Measurements from ENCODE around the gene BHLHA15.
"Not testable (repeated sequence)": the region's sequence is repeated elsewhere in the genome, so short reads cannot be mapped to it uniquely, and the experiment has no call there.

BHLHA15 gene

DNA sequence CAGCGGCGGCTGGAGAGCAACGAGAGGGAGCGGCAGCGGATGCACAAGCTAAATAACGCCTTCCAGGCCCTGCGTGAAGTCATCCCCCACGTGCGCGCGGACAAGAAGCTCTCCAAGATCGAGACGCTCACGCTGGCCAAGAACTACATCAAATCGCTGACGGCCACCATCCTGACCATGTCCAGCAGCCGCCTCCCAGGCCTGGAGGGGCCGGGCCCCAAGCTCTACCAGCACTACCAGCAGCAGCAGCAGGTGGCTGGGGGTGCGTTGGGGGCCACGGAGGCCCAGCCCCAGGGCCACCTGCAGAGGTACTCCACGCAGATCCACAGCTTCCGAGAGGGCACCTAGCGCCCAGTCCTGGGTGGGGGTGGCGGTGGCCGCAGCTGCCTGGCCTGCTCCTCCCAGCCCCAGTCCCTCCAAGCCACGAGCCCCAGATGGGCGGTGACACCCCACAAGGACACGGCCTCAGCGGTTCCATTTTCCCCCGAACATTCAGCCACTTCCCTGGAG, 1.3 kb downstream of the BHLHA15 start:
- Histone ChIP-seq H3K9me3 (ENCODE audit: control insufficient read depth, insufficient read depth, low read length) (no peaks in the 10 kb centered on the region), H3K4me3 (ENCODE audit: low read depth, low read length) (no peak overlapping the region), H3K9ac (ENCODE audit: low read depth, low read length) (no peak overlapping the region), H3K27me3 (ENCODE audit: control insufficient read depth, insufficient read depth, low read length) (no peaks in the 10 kb centered on the region), H3K36me3 (ENCODE audit: control insufficient read depth, insufficient read depth, low read length) (0 out of 2 replicates have a peak, but pooled peaks cover 3% of the 10 kb centered on the region), H3K27ac (ENCODE audit: low read depth, low read length) (no peak overlapping the region), H3K4me1 (ENCODE audit: control insufficient read depth, insufficient read depth, low read length) (no peaks in the 10 kb centered on the region)

DNA sequence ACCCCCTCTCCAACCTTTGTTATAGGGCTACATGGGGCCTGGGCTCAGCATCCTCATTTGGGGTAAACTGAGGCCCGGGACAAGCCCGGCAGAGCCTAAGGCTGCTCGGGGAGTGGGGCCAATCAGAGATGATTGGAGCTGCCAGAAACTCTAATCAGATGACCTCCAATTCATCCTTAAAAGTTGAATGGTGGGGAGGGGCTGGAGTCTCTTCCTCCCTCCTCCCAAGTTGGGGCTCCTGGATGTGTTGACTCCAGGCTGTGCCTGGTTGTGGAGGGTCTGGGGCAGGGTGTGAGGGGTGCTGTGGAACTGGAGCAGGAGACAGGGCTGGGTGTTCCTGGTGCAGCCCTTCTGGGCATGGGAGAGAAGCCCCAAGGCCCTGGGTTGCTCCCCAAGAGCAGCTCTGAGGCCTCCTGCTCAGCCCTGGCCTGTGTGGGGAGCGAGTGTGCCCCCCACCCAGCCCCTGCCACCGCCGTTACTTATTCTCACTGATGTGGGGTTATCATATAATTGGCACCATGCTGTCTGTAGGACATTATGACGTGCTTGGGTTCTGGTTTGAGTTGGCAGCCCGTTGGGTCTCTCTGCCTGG, 2.2 kb downstream of the BHLHA15 start:
- Histone ChIP-seq H3K36me3 (ENCODE audit: control insufficient read depth, insufficient read depth, low read length) (no peaks in the 10 kb centered on the region), H3K4me1 (ENCODE audit: control insufficient read depth, insufficient read depth, low read length) (no peaks in the 10 kb centered on the region), H3K9me3 (ENCODE audit: control insufficient read depth, insufficient read depth, low read length) (no peaks in the 10 kb centered on the region), H3K9ac (ENCODE audit: low read depth, low read length) (no peak overlapping the region), H3K27me3 (ENCODE audit: control insufficient read depth, insufficient read depth, low read length) (no peaks in the 10 kb centered on the region), H3K4me3 (ENCODE audit: low read depth, low read length) (no peak overlapping the region), H3K27ac (ENCODE audit: low read depth, low read length) (no peak overlapping the region)

DNA sequence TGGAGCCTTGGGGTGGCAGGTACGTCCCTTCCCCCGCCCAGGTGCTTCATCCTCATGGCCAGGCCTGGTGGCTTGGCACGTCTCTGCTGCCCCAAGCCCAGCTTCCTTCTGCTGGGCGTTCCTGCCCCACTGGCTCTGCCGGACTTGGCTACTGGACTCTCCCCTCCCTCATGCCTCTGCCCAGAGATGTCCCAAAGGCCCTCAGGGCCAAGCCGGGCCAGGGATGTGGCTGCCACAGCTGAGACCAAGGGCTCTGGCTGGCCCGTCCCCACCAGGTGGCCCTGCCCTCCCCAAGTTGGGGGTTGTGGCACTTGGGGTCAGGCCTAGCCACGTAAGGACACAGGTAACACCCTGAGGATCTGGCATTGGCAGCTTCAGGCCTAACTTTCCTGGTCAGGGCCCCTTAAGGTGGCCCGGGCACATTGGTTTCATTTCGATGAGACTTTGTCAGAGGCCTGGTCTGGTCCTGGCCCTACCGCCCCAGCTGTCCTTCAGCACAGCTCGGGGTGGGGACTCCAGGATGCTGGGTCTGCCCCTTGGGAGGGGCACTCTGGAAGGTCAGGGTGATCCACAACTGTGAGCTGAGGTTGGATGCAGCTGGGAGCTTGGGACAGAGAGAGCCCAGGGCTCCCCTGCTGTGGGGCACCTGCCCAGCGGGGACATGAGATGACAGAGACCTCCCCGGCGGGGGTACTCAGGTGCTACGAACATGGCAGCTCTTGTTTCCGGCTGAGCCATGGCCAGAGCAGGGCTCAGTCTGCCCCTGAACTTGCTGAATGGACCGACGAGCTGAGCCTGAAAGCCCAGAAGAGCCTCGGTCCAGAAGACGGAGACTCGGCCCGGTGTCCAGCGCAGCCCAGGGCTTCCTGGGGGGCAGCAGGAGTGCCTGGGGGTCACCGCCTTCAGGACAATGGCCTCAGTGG, 2.9 kb downstream of the BHLHA15 start:
- H3K4me1 ChIP-seq (ENCODE audit: control insufficient read depth, insufficient read depth, low read length) = no peaks in the 10 kb centered on the region
- H3K27me3 ChIP-seq (ENCODE audit: control insufficient read depth, insufficient read depth, low read length) = no peaks in the 10 kb centered on the region
- no peaks in the 10 kb centered on the region for H3K9me3 ChIP-seq (ENCODE audit: control insufficient read depth, insufficient read depth, low read length)
- H3K9ac ChIP-seq (ENCODE audit: low read depth, low read length) = no peak overlapping the region
- H3K27ac ChIP-seq (ENCODE audit: low read depth, low read length) = no peak overlapping the region
- H3K4me3 ChIP-seq (ENCODE audit: low read depth, low read length) = no peak overlapping the region
- H3K36me3 ChIP-seq (ENCODE audit: control insufficient read depth, insufficient read depth, low read length) = no peaks in the 10 kb centered on the region

DNA sequence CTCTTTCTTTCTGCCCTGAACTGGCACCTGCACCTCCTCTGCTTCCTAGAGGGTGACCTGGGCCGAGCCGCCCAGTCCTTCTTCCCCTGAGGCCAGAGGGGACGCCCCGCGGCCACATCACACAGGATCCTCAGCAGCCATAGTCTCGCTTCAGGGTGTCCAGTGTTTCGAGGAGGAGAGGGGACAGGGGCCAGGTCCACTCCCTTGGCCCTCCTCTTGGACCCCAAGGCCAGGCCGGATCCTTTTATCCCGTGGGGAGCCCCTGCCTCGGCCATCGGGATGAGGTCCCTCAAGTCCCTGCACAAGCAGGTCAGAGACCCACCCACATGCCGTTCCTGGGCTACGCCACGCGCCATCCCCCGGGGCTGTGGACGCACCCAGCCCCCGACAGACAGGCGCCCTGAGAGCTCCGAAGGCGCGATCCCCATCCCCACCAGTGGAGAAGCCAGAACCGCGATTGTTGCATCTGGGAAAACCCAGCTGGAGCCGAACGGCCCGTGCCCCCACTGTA, 3.6 kb downstream of the BHLHA15 start:
- H3K27ac ChIP-seq (ENCODE audit: low read depth, low read length) = no peak overlapping the region
- no peaks in the 10 kb centered on the region for H3K27me3 ChIP-seq (ENCODE audit: control insufficient read depth, insufficient read depth, low read length)
- no peaks in the 10 kb centered on the region for H3K36me3 ChIP-seq (ENCODE audit: control insufficient read depth, insufficient read depth, low read length)
- H3K9me3 ChIP-seq (ENCODE audit: control insufficient read depth, insufficient read depth, low read length) = no peaks in the 10 kb centered on the region
- no peak overlapping the region for H3K9ac ChIP-seq (ENCODE audit: low read depth, low read length)
- H3K4me3 ChIP-seq (ENCODE audit: low read depth, low read length) = no peak overlapping the region
- H3K4me1 ChIP-seq (ENCODE audit: control insufficient read depth, insufficient read depth, low read length) = no peaks in the 10 kb centered on the region

DNA sequence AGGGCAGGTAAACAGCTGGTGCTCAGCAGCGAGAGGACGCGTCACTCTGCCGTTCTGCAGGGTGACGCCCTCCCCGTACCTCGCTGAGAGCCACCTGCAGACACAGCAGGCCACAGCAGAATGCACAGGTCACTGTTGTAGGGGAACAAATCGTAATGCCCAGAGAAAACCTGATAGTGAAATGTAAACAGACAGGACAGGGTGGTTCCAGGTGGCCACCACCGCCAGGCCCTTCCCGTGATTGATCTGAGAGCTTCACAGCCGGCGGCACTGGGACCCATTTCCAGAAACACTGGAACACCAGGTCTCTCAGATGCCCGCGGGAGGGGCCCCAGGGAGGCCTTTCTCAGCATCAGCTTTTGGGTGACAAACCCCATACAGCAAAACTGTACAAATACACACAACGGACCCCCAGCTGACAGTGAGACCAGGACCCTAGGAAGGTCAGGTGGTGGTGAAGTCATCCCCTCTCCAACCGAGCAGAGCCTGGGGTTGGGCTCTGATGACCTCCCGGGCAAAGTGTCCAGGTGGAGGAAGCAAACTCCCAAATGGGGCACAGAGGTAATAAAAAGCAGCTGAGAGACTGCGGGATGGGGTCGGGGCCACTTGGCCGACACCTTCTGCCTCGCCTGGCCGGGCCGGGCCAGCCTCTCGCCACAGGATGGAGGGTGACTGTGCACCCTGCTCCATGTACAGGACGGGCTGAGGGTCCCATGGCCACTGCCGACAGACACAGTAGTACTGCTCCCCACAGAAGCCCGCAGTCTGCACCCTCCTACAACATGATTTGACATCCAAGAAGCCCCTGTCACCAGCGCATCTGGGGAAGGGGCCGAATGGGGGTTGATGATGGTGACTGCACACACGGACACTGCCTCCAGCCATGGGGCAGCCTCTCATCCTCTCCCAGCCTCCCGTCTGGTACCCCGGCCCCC, 4.6 kb downstream of the BHLHA15 start:
- Histone ChIP-seq H3K9me3 (ENCODE audit: control insufficient read depth, insufficient read depth, low read length) (no peaks in the 10 kb centered on the region), H3K4me1 (ENCODE audit: control insufficient read depth, insufficient read depth, low read length) (no peaks in the 10 kb centered on the region), H3K9ac (ENCODE audit: low read depth, low read length) (no peak overlapping the region), H3K36me3 (ENCODE audit: control insufficient read depth, insufficient read depth, low read length) (no peaks in the 10 kb centered on the region), H3K4me3 (ENCODE audit: low read depth, low read length) (no peak overlapping the region), H3K27me3 (ENCODE audit: control insufficient read depth, insufficient read depth, low read length) (no peaks in the 10 kb centered on the region), H3K27ac (ENCODE audit: low read depth, low read length) (no peak overlapping the region)

DNA sequence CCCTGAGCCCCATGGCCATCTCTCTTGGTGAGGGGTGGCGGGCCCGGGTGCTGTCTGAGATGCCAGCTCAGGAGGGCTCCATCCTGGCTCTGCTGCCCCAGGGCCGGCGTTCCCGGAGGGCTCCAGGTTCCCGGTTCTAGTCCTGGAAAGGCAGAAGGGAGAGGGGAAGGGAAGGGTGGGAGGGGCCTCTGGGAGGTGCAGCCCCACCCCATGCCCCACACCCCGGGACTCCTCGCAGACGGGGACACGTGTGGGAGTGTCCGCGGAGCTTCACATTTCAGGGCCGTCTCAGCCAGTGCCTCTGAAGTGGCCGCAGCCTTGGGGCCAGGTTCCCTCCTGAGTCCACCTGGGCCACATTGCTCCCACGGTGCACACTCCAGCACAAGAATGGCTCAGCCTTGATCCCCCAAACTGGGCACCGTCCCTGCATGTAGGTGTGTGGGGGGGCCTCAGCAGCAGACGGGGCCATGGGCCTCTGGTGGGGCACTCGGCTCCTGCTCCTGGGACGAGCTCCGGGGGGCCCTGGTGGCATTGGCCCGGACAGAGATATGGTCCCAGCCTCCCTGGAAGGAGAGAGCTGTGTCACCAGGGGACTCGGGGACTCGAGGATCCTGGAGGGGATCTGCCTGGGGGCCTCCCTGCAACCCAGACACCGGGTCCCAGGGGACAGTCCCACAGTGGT, 5.8 kb downstream of the BHLHA15 start:
- Histone ChIP-seq H3K4me3 (ENCODE audit: low read depth, low read length) (no peak overlapping the region), H3K36me3 (ENCODE audit: control insufficient read depth, insufficient read depth, low read length) (no peaks in the 10 kb centered on the region), H3K27me3 (ENCODE audit: control insufficient read depth, insufficient read depth, low read length) (no peaks in the 10 kb centered on the region), H3K27ac (ENCODE audit: low read depth, low read length) (no peak overlapping the region), H3K9me3 (ENCODE audit: control insufficient read depth, insufficient read depth, low read length) (no peaks in the 10 kb centered on the region), H3K4me1 (ENCODE audit: control insufficient read depth, insufficient read depth, low read length) (no peaks in the 10 kb centered on the region), H3K9ac (ENCODE audit: low read depth, low read length) (no peak overlapping the region)

DNA sequence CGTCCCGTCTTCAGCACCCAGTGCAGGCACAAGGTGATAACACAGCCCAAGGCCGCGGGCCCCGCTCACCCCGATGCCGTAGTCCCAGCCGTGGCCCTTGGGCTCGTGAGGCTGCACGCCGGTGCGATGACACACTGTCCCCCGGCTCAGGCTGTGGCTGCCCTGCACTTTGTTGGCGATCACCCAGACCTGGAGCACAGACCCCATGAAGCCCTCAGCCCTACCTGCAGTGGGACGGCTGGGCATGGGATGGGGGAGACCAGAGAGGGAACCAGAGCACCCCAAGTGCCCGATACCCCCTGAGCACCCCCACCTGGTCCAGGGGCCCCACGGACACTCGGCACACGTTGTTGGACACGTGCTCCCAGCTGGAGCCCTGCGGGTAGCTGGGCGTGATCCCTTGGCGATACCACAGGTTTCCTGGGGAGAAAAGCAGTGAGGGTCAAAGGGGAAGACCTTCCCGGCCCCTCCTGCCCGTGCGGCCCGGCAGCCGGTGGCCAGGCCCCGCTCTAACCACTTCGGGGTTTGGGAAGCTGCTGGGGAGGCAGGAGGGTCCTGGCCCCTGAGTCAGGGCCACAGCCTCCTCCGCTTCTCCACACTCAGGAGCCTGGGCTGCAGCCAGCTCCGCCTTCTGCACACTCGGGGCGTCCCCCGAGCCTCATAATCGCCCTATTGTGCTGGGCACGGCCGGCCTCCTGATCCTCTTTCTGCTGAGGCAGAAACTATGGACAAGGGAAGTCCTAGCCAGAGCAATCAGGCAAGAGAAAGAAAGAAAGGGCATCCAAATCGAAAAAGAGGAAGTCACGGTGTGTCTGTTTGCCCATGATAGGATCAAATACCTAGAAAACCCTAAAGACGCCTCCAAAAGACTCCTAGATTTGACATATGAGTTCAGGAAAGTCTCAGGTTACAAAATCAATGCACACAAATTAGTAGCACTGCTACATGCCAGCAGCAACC, 6.7 kb downstream of the BHLHA15 start:
- no peaks in the 10 kb centered on the region for H3K36me3 ChIP-seq (ENCODE audit: control insufficient read depth, insufficient read depth, low read length)
- no peaks in the 10 kb centered on the region for H3K4me1 ChIP-seq (ENCODE audit: control insufficient read depth, insufficient read depth, low read length)
- H3K27me3 ChIP-seq (ENCODE audit: control insufficient read depth, insufficient read depth, low read length) = no peaks in the 10 kb centered on the region
- no peak overlapping the region for H3K27ac ChIP-seq (ENCODE audit: low read depth, low read length)
- no peak overlapping the region for H3K4me3 ChIP-seq (ENCODE audit: low read depth, low read length)
- no peaks in the 10 kb centered on the region for H3K9me3 ChIP-seq (ENCODE audit: control insufficient read depth, insufficient read depth, low read length)
- no peak overlapping the region for H3K9ac ChIP-seq (ENCODE audit: low read depth, low read length)

DNA sequence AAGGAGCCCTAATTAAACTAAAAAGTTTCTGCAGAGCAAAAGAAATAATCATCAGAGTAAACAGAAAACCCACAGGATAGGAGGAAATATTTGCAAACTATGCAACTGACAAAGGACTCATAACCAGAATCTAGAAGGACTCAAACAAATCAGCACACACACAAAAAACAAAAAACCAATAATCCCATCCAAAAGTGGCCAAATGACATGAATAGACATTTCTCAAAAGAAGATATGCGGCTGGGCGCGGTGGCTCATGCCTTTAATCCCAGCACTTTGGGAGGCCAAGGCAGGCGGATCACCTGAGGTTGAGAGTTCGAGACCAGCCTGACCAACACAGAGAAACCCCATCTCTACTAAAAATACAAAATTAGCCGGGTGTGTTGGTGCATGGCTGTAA, 8.1 kb downstream of the BHLHA15 start:
- not testable (repeated sequence) for H3K9me3 ChIP-seq (ENCODE audit: control insufficient read depth, insufficient read depth, low read length); H3K27ac ChIP-seq (ENCODE audit: low read depth, low read length); H3K36me3 ChIP-seq (ENCODE audit: control insufficient read depth, insufficient read depth, low read length); H3K4me3 ChIP-seq (ENCODE audit: low read depth, low read length); H3K4me1 ChIP-seq (ENCODE audit: control insufficient read depth, insufficient read depth, low read length); H3K9ac ChIP-seq (ENCODE audit: low read depth, low read length); H3K27me3 ChIP-seq (ENCODE audit: control insufficient read depth, insufficient read depth, low read length)

DNA sequence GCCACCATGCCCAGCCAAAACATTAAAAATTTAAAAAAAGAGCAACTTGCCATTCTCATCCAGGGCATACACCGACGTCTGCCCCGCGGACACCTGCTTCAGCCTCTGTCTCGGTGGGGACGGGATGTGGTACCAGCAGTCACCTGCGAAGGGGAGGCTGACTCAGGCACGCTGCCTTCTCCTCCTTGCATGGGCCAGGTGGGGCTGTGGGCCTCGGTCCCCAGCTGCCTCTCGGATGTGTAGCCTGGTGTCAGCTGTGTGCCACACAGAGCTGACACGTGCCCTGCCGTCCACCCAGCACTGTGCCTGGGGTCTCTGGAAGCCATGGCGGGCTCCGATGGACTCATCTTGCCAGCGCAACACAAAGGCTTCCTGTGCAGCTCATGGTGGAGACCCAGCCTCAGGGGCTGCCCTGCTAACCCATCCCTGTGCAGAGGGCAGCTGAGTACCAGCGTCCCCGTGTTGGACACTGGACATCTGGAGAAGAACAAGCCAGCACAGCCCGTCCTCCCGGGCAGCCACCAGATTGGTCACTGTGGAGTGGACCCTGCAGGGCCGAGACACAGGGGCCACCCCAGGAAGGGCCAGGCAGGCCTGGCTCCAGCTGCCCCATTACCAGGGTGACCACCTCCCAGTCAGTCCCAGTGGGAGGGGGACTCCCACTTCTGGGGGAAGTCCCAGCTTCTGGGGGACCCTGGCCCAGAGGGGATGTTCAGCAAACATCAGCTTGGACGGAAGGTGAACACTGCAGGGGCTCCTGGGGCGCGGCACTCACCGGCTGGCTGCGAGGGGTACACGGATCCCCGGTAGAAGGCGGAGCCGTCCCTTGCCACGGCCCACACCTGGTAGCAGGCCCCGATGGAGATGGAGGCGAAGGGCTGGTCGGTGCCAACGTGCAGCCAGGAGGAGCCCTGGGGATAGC, 10.6 kb downstream of the BHLHA15 start:
- Histone ChIP-seq H3K4me1 (ENCODE audit: control insufficient read depth, insufficient read depth, low read length) (no peaks in the 10 kb centered on the region), H3K27ac (ENCODE audit: low read depth, low read length) (no peak overlapping the region), H3K9ac (ENCODE audit: low read depth, low read length) (no peak overlapping the region), H3K36me3 (ENCODE audit: control insufficient read depth, insufficient read depth, low read length) (no peaks in the 10 kb centered on the region), H3K27me3 (ENCODE audit: control insufficient read depth, insufficient read depth, low read length) (no peaks in the 10 kb centered on the region), H3K9me3 (ENCODE audit: control insufficient read depth, insufficient read depth, low read length) (no peaks in the 10 kb centered on the region), H3K4me3 (ENCODE audit: low read depth, low read length) (no peak overlapping the region)

Measured in HUES48 (cell line).